Measurements from ENCODE around the gene ZNF354C.

DNA sequence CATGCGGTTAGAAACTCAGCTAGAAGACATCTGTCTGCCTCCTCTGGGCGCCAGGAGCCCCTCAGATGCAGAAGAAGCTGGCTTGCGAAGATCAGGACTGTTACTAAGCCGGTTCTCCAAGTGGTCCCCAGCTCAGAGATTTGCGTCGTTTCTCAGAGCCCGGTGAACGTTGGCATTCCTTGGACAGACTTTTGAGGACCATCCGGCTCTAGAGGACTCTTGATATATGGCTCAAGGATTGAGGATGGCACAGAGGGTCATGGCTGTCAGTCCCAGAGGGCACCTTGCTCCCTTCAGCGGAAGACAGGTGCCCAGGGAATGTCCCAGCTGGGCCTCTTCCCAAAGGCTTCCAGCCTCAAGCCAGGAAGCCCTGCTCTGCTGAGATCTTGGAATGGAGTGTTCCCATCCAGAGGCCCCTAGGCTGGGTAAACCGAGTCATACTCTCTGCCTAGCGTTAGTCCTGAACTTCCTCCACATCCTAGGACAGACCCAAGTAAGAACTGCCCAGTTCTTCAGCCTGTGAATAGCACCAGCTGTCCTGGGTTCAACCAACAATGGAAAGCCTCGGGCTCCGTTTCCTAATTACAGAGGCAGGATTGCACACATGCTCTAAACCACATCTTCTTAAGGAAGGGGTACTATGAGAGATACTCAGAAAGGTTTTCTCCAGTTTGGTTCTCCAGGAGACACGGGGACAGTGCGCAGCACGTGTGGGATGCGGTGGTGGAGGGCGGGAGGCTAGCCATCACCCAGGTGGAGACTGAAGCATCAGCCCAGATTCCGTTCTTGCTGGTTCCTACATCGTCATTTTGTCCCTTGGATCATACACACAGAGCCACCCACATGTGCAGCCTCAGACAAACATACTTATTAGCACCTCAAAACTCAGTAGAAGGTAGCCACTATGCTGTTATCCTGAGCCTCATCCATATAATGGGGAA lies 51.4 kb downstream of the ZNF354C start:
- TF ChIP-seq, protein P1, sequence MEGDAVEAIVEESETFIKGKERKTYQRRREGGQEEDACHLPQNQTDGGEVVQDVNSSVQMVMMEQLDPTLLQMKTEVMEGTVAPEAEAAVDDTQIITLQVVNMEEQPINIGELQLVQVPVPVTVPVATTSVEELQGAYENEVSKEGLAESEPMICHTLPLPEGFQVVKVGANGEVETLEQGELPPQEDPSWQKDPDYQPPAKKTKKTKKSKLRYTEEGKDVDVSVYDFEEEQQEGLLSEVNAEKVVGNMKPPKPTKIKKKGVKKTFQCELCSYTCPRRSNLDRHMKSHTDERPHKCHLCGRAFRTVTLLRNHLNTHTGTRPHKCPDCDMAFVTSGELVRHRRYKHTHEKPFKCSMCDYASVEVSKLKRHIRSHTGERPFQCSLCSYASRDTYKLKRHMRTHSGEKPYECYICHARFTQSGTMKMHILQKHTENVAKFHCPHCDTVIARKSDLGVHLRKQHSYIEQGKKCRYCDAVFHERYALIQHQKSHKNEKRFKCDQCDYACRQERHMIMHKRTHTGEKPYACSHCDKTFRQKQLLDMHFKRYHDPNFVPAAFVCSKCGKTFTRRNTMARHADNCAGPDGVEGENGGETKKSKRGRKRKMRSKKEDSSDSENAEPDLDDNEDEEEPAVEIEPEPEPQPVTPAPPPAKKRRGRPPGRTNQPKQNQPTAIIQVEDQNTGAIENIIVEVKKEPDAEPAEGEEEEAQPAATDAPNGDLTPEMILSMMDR (IDR thresholded peaks at IDR 0.05; ENCODE audit: control extremely low read depth in 1 of 3, insufficient read depth in 1 of 3, low read depth in 1 of 3, low read length in 3 of 3) = no peak
- TF ChIP-seq EZH2 (IDR thresholded peaks at IDR 0.05; ENCODE audit: low read depth, low read length, severe bottlenecking) = no peak
